A549 (cell line): ENCODE measurements around the gene NFATC3.

ENCODE experiments used
- NFE2L2 ChIP-seq: fragments of 150-350 bp; conservative IDR thresholded peaks from 2 replicates; pipeline ENCODE4 v1.6.1; 2014; ENCODE audit warnings: low read length
- POLR2A ChIP-seq: IDR thresholded peaks from 2 replicates; pipeline ENCODE4 v1.6.1; 2012; ENCODE audit warnings: mild to moderate bottlenecking, low read length
- RAD21 ChIP-seq, 2 experiments: fragments of >200 bp in 1 of 2; sonication (Bioruptor Twin) in 1 of 2; formaldehyde crosslinking in 1 of 2; IDR thresholded peaks in 1 of 2; conservative IDR thresholded peaks in 1 of 2; 2 replicates in 1 of 2; 3 replicates in 1 of 2; pipeline ENCODE4 v1.6.1; 2012 to 2018; ENCODE audit warnings: inconsistent platforms in 1 of 2
- TF ChIP-seq, protein P1 (sequence below): fragments of >200 bp; sonication (Bioruptor Twin); formaldehyde crosslinking; IDR thresholded peaks from 3 replicates; pipeline ENCODE4 v1.5.1; 2016
- TF ChIP-seq, protein P2 (sequence below): IDR thresholded peaks from 2 replicates; pipeline ENCODE4 v1.6.1; 2012; ENCODE audit warnings: low read depth, borderline replicate concordance

DNA sequence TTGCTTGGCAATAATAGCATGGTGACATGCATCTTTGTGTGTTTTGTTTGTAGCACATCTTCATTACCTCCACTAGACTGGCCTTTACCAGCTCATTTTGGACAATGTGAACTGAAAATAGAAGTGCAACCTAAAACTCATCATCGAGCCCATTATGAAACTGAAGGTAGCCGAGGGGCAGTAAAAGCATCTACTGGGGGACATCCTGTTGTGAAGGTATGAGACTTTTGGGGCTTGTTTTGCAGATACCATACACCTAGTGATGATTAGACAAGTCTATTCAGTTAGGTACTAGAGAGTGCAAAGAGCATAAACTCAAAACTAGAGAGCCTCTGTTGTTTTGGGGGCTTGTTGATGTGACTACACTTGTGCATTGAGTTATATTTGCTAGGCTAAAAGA is 41.2 kb downstream of the NFATC3 start:
- no peak for TF ChIP-seq POLR2A
- TF ChIP-seq, protein P1, sequence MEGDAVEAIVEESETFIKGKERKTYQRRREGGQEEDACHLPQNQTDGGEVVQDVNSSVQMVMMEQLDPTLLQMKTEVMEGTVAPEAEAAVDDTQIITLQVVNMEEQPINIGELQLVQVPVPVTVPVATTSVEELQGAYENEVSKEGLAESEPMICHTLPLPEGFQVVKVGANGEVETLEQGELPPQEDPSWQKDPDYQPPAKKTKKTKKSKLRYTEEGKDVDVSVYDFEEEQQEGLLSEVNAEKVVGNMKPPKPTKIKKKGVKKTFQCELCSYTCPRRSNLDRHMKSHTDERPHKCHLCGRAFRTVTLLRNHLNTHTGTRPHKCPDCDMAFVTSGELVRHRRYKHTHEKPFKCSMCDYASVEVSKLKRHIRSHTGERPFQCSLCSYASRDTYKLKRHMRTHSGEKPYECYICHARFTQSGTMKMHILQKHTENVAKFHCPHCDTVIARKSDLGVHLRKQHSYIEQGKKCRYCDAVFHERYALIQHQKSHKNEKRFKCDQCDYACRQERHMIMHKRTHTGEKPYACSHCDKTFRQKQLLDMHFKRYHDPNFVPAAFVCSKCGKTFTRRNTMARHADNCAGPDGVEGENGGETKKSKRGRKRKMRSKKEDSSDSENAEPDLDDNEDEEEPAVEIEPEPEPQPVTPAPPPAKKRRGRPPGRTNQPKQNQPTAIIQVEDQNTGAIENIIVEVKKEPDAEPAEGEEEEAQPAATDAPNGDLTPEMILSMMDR: no peak
- no peak for TF ChIP-seq NFE2L2
- no peak for TF ChIP-seq RAD21 (conservative IDR thresholded peaks at IDR 0.05 in 1 of 2, IDR thresholded peaks at IDR 0.05 in 1 of 2)
- TF ChIP-seq, protein P2, sequence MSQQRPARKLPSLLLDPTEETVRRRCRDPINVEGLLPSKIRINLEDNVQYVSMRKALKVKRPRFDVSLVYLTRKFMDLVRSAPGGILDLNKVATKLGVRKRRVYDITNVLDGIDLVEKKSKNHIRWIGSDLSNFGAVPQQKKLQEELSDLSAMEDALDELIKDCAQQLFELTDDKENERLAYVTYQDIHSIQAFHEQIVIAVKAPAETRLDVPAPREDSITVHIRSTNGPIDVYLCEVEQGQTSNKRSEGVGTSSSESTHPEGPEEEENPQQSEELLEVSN: no peak
